ENCODE results near the gene NAMPT.
"Not testable (repeated sequence)": the region's sequence is repeated elsewhere in the genome, so short reads cannot be mapped to it uniquely, and the experiment has no call there.

Gene NAMPT

DNA sequence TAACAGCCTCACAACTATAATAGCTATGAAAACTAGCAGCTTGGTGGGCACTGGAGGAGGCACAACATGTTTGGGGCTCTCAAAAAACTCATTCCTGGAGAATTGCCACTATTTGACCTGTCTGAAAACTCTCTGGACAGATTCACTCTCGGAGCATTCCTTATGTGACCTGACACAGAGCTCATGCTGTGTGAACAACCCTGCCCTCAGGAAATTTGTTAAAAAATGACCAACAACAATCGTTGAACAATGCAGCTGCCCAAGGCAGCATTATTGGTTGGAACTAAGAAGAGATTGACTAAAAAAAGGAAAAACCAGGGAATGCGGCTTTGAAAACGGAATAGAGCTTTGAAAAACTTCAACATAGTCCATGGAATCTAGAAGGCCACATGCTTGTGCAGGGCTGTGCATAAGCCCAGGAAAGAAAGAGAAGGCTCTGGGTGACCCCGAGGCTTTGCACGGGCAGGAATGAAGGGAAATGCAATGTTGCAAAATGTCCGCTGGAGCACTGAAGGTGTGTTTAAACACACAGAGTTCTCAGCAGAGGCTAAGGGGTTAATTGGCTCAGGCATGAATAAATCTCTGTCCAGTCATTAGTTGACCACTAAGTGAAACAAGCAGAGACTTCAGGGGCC lies 52.8 kb downstream of the NAMPT start:
- DNase-seq (ENCODE audit: low read depth in 2 of 2) = no peak

DNA sequence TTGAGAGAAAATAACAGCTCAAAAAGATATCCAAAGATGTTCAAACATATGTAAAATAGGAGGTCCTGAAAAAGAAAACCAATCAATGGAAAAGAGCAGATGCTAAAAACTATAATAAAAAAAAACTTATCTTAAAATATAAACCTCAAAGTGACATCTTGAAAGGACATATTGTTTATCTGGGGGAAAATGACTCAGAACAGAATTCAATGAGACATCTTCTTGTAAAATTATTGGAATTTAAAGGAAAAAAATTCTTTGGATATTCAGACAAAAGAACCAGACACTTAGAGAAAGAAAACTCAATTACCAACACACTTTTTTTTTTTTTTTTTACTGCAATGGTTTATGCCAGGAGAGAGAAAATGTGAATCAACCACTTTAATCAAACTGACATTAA lies 58.9 kb downstream of the NAMPT start:
- DNase-seq (ENCODE audit: low read depth in 2 of 2) = no peak

DNA sequence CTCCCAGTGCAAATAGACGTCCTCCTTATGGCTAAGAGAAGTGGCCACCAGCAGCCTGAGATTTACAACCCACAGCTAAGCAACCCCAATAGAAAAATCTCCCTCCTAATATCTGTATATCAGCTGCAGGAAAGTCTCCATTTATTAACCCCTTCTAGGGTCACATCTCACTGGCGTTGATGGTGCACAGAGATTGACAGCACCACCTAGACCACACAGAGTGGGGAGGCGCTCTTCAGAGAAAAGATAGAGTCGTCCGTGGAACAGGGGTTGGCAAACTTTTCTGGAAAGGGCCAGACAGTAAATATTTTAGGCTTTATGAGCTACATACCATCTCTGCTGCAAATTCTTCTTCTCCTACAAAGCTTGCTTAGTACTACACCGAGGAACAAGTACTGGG lies 60.0 kb downstream of the NAMPT start:
- DNase-seq (ENCODE audit: low read depth in 2 of 2) = no peak

DNA sequence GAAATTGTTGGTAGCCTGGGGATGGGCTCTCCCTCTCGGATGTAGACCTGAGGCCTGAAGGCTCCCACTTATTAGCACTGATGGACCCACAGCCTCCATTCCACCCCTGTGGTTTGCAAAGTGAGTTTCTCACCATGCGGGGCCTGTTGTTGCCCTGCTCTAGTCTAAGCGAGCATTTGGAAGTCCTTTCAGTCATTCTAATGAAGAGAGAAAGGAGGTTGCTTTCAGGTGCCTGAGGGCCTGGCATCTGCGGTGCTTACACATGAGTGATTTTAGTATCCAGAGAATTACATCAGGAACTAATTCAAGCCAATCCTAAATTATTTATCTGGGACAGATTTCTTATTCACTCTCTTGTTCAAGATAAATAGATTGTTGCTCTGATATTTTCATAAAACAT lies 61.6 kb downstream of the NAMPT start:
- DNase-seq (ENCODE audit: low read depth in 2 of 2) = no peak

DNA sequence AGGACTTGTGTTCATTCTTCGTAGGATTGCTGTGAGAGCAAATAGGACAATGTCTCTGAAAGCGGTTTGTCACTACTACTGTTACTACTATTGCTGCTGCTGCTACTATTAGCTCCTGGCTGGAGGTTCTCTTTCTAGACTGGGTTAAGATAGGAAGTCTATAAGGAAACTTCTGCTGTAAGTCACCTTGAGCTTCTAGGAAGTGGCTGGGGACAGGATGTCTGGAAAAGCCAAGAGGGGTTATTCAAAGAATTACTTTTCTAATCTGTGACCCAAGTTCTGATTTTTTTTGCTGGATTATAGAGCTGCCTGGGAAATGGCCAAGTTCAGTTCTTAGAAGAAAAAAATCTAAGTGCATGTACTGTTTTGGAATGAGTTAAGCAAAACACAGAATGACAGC lies 62.2 kb downstream of the NAMPT start:
- DNase-seq (ENCODE audit: low read depth in 2 of 2) = no peak

DNA sequence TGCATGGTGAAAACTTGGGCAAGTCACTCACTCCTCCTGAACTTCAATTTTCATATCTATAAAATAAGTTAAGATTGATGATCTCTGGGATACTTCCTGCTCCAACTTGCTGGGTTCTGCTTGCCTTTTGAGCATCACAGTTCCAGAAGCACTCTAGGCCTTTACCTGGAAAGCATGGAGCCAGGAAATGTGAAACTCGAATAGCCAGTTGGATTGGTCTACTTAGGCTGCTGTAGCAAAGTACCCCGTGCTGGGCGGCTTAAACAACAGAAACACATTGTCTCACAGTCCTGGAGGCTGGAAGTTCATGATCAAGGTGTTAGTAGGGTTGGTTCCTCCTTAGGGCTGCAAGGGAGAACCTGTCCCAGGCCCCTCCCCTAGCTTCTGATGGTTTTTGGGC lies 64.5 kb downstream of the NAMPT start:
- DNase-seq (ENCODE audit: low read depth in 2 of 2) = no peak

DNA sequence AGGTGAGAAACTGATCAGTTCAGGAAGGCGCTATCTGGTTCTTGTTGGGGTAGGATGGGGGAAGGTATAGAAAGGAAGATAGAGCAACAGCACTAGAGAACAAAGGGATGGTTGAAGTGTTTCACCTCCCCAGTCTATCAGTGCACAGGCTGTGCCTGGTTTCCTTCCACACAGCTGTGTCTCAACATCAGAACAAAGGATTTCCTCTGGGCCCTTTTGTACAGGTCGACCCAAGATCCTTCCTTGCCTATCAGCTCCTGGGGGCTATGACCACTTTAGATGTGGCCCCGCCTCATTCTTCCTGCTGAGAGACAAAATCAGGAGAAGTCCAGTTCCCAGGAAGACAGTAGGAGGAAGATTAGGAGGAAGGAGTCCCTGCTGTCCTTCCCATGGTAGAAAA lies 65.6 kb downstream of the NAMPT start:
- DNase-seq (ENCODE audit: low read depth in 2 of 2) = no peak

DNA sequence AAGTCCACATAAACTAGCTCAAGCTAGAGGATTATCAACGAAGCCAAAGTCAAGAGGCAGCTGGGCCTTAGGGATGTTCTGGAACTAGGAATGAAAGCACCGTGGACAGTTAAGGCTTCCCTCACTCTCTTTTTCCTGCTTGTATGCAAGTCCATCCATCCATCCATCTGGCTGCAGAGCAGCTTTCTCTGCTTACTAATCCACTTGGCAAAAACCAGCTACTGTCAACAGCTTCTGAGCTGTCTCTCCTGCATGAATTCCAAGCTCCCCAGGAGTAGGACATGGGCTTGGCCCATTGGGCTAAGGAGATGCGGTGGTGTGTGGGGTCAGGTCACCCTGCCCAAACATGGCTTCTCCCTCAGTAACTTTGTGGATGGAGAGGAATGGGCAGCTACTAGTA lies 66.2 kb downstream of the NAMPT start:
- DNase-seq (ENCODE audit: low read depth in 2 of 2) = no peak

DNA sequence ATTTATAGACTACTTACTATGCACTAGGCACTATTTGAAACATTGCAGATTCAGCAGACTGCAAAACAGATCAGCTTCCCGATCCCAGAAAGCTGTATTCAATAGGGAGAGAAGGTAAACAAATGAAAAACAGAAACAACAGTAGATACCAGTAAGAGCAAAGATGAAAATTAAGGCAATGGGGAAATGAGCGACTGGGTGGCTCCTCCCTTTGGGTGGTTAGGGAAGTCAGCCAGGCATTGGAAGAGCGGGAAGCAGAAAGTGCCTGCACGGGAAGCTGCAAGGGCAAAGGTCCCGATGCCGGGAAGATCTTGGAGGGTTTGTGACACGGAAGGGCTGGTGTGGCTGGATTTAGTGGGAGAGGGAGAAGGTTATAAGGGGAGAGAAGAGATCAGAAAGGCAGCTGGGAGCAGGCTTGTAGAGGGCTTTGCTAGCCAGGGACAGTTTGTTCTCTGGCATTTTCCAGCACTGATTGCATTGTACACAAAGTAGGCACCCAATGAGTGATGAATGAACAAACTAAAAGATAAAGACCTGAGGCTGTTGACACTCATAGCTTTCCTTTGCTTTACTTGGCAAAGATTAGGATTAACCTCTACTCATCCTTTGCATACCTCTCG lies 67.8 kb downstream of the NAMPT start:
- no peak for DNase-seq (ENCODE audit: low read depth in 2 of 2)

DNA sequence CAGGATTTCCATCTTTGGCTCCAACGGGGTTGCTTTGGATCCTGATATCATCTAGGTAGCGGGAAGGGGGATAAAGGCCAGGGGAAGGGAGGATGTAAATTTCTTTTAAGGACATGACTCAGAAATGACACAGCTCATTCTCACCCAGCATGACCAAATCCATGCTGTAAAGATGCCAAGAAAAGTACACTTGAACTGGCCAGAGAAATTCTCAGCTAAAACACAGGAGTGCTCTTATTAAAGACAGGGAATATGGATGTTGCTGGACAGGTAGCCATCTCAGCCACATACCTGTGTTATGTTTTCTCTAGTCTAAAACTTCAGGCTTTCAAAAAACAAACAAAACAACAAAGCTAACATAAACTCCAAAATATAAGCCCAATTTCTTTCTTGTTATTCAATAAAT lies 68.3 kb downstream of the NAMPT start:
- DNase-seq (ENCODE audit: low read depth in 2 of 2) = no peak

DNA sequence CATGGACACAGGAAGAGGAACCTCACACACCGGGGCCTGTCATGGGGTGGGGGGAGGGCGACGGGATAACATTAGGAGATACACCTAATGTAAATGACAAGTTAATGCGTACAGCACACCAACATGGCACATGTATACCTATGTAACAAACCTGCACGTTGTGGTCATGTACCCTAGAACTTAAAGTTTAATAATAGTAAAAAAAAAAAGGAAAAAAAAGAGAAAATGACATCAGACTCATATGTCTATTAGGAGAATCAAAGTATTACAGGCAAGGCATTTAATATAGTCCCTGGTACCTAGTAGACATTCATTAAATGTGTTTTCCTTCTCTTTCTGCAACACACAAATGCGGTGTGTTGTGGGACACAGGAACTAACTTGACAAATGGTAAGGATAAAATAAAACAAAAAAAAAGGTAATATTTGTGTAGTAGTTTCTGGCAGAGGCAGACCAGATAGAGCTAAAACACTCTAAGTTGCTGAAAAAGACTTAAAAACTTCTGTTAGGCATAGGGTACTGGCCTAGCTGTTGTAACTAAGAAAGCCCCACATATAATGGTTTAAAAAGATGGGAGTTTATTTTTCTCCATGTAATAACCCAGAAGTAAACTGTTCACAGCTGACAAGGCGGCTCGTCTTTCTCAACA lies 68.8 kb downstream of the NAMPT start:
- DNase-seq (ENCODE audit: low read depth in 2 of 2) = no peak

DNA sequence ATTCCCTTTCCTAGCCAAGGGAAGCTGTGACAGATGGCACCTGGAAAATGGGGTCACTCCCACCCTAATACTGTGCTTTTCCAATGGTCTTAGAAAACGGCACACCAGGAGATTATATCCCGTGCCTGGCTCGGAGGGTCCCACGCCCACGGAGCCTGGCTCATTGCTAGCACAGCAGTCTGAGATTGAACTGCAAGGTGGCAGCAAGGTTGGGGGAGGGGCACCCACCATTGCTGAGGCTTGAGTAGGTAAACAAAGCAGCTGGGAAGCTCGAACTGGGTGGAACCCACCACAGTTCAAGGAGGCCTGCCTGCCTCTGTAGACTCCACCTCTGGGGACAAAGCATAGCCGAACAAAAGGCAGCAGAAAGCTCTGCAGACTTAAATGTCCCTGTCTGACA lies 75.8 kb downstream of the NAMPT start:
- DNase-seq (ENCODE audit: low read depth in 2 of 2) = not testable (repeated sequence)

DNA sequence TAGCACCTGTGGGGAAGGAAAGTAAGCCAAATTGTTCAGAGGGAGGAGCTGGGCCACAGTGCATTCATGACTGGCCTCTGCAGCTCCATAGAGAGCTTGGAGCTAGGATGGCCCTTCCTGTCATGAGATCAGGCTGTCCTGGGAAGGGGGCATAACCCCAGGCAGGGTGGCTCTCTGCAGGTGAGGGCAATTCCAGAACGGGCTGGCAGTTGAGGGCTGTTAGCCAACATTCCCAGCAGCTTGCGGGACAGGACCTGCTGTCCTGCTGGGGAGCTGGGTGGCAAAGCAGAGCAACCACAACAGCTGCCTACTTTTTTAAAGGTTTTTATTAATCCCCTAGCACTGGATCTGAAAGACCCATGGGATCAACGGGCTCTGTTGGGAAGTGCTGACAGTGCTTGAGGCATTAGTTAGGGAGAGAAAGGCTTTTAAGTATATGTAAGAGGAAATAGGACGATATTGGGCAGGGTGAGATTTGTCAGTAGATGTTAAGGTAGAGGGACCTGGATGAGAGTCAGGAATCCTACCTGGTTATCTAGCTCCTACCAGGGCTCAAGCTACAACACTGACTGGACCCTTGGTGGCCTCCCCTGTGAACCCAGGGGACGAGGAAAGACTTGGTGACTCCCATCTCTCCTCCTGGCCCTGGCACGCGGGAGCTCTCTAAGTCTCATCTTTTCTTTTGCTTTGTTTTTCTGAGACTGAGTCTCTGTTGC lies 77.8 kb downstream of the NAMPT start:
- no peak for DNase-seq (ENCODE audit: low read depth in 2 of 2)

DNA sequence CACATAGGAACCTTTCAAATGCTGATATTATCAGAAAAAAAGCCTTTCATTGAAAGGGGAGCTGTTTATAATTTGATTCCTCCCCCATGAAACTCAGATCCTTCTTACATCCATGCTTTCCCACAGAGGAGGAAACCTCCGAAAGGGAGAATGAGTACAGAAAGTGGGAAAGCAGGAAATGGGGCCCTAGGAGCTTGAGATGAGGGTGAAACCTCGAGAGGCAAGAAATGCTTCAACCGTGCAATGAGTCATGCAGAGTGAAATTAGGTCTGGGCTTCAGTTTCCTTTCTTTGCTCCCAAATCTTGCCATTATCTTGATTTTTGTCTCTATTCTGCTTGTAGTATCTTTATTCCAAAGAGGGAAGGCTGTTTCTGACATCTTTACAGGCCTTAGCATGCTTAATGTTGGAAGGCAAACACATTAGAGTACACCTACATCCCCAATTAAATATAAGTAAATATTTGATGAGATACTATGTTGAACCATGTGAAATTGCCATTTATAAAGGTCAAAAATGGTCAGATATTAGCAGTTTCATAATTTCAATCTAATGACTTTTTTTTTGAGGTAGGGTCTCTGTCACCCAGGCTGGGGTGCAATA lies 79.1 kb downstream of the NAMPT start:
- no peak for DNase-seq (ENCODE audit: low read depth in 2 of 2)

DNA sequence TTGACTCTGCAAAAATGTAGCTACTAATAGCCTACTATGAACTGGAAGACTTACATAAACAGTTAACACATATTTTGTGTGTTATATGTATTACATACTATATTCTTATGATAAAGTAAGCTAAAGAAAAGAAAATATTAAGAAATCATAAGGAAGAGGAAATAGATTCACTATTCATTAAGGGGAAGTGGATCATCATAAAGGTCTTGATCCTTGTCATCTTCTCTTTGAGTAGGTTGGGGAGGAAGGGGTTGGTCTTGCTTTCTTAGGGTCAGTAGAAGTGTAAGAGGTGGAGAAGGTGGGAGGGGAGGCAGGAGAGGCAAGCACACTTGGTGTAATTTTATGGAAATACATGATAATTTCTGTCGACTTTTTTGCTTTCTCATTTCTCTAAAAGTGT lies 81.3 kb downstream of the NAMPT start:
- DNase-seq (ENCODE audit: low read depth in 2 of 2) = no peak

DNA sequence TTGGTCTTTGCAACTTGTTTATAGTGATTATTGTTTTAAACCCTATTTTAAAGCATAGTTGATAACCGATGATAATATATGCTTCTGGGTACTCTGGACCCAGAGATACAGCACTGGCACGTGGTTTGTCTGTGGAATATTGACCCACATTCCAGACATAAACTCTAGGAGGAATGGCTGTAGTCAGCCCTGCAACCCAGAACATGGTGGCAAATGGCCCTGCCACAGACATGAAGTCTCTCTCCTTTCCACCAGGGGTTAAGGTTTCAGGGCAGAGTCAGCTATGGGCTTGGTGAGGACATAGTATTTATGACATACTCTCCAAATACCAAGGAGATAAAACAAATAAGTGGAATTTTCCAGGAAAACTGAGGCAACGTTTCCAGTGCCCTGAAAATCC lies 83.6 kb downstream of the NAMPT start:
- no peak for DNase-seq (ENCODE audit: low read depth in 2 of 2)

DNA sequence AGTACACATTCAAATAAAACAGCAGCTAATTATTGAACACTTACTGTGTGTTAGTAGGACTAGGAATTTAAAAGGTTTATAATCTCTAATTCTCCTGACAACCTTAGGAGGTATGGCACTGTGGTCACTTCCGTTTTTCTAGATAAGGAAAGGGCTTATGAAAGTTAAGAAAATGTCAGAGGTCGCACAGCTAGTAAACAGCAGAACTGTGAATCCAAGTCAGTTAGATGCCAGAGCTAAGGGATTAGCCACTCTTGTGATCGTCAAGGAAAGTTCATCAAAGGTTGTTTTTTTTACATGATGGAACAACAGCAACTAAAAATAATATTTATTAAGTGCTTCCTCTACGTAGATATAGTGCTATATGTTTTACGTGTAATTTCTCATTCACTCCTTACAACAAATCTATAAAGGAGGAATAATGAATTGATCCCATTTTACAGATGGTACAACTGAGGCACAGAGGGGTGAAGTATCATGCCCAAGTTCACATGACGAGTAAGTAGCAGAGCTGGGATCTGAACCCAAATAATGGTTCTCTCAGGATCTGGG lies 84.9 kb downstream of the NAMPT start:
- DNase-seq (ENCODE audit: low read depth in 2 of 2) = no peak

DNA sequence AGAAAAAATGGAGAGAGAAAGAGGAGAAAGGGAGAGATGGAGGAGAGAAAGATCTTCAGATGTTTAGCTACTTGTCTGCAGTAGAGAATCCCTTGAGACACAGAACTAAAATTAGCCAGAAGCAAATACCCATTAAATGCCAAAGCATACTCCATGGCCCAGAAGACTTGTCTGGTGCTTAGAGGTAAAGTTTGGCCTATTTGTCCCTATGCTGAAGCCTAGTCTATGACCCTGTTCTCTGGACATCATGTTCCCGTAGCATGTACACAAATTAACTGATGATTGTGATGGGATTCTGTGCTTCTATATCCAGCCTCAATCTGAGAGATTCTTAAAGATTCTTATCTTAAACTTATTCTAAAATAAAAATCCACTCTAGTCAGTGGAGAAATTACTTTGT lies 85.8 kb downstream of the NAMPT start:
- DNase-seq (ENCODE audit: low read depth in 2 of 2) = no peak
